Activated CD8-positive, alpha-beta memory T cell treated with anti-CD3 and anti-CD28 coated beads for 1 hour (primary cell): Measurements from ENCODE around the gene EVA1A.

ENCODE experiments used
- DNase-seq, 2 donors: peaks; one replicate each; pipeline ENCODE4 v3.0.0-alpha.2; 2020; ENCODE audit warnings: low read depth in 1 of 2; ENCODE audit errors: extremely low read depth in 1 of 2

The EVA1A gene

GRCh38 chr2:75521225-75521872, 39.4 kb downstream of the EVA1A start:
- DNase-seq: no peak

- DNase-seq: no peak
These were observed 40.9 kb downstream of the EVA1A start for GRCh38 chr2:75519843-75520242.

- DNase-seq: no peak
These were observed 41.9 kb downstream of the EVA1A start for GRCh38 chr2:75518638-75519465.

- no peak for DNase-seq
These were observed 43.0 kb downstream of the EVA1A start for GRCh38 chr2:75517547-75518230.

- no peak for DNase-seq
These were observed 44.1 kb downstream of the EVA1A start for GRCh38 chr2:75516378-75517360.

- DNase-seq: no peak
These were observed 45.0 kb downstream of the EVA1A start for GRCh38 chr2:75515584-75516368.

- DNase-seq: no peak
These were observed 47.0 kb downstream of the EVA1A start for GRCh38 chr2:75513616-75514170.

- no peak for DNase-seq
These were observed 48.1 kb downstream of the EVA1A start for GRCh38 chr2:75512455-75513212.

GRCh38 chr2:75506101-75506697, 54.5 kb downstream of the EVA1A start:
- no peak for DNase-seq

GRCh38 chr2:75505012-75505411, 55.7 kb downstream of the EVA1A start:
- no peak for DNase-seq

- DNase-seq: no peak
These were observed 57.6 kb downstream of the EVA1A start for GRCh38 chr2:75503048-75503607.

GRCh38 chr2:75500633-75501032, 60.1 kb downstream of the EVA1A start:
- DNase-seq: no peak

GRCh38 chr2:75499534-75499933, 61.2 kb downstream of the EVA1A start:
- no peak for DNase-seq

GRCh38 chr2:75498907-75499306, 61.8 kb downstream of the EVA1A start:
- no peak for DNase-seq

GRCh38 chr2:75497256-75497655, 63.5 kb downstream of the EVA1A start:
- DNase-seq: no peak

- no peak for DNase-seq
These were observed 64.9 kb downstream of the EVA1A start for GRCh38 chr2:75495862-75496261.

- no peak for DNase-seq
These were observed 66.5 kb downstream of the EVA1A start for GRCh38 chr2:75494137-75494769.

- DNase-seq: no peak
These were observed 67.5 kb downstream of the EVA1A start for GRCh38 chr2:75493230-75493629.
